ENCODE data around the gene CIAPIN1. TPM values are rescaled to one million over a fixed set of nuclear protein-coding genes. Genes with fewer than 3 reads are reported as not detected.
"Not testable (repeated sequence)": the region's sequence is repeated elsewhere in the genome, so short reads cannot be mapped to it uniquely, and the experiment has no call there.

CIAPIN1 gene
- total RNA-seq, 1 experiment from 2014 or later = 82.8 TPM

GRCh38 chr16:57444711-57445110 lies 2.5 kb downstream of the CIAPIN1 start:
- H2BK12ac ChIP-seq (ENCODE audit: insufficient read length, low read depth, low read length) = no peak overlapping the region
- TF ChIP-seq CTCF (conservative IDR thresholded peaks at IDR 0.05) = no peak
- no peak for DNase-seq
- H3T11ph ChIP-seq (ENCODE audit: low read length) = no peak overlapping the region
- Mint-ChIP-seq H3K9me3 (peaks cover 12 to 16% of the 10 kb centered on the region in 2 experiments; a peak in 4 of 5 replicates), H3K4me3 (no peak overlapping the region), H3K4me1 (peaks cover 7 to 15% of the 10 kb centered on the region in 2 experiments), H3K27me3 (ENCODE audit: low read depth) (no peaks in the 10 kb centered on the region), H3K36me3 (ENCODE audit: insufficient read depth in 1 of 3, low read depth in 3 of 3) (peaks cover 20 to 26% (median 26%) of the 10 kb centered on the region in 3 experiments), H3K27ac (no peak overlapping the region)
- no peak overlapping the region for H3K4ac ChIP-seq (ENCODE audit: low read depth, low read length)
- H2BK15ac ChIP-seq (ENCODE audit: low read depth, low read length) = no peak overlapping the region
- peaks cover 10% of the 10 kb centered on the region for H3K23me2 ChIP-seq (ENCODE audit: insufficient read length, low read depth, low read length, poor library complexity, severe bottlenecking)
- no peaks in the 10 kb centered on the region for H4K20me1 ChIP-seq (ENCODE audit: control insufficient read depth, insufficient read depth, insufficient read length)
- no peak overlapping the region for H3K18ac ChIP-seq (ENCODE audit: insufficient read length, low read depth, low read length)
- no CpG with 5 or more reads among the region's 3 CpGs for WGBS (ENCODE audit: extremely low coverage, insufficient read length, low lambda C conversion rate)
- no peak overlapping the region for H4K8ac ChIP-seq (replicated peaks; ENCODE audit: insufficient read length, low read depth, low read length)
- H3K27me3 ChIP-seq (ENCODE audit: insufficient read depth, low read length) = no peaks in the 10 kb centered on the region
- H2AFZ ChIP-seq (ENCODE audit: low read length) = no peak overlapping the region
- no peak overlapping the region for H3K9ac ChIP-seq (ENCODE audit: extremely low read depth, insufficient read length, low read length)
- no peak overlapping the region for H2BK5ac ChIP-seq (ENCODE audit: insufficient read length, low read length)
- no peak overlapping the region for H4K5ac ChIP-seq (ENCODE audit: insufficient read length, low read depth, low read length)
- no peaks in the 10 kb centered on the region for H3K9me3 ChIP-seq (ENCODE audit: control insufficient read depth, low read depth, low read length)
- peaks cover 5% of the 10 kb centered on the region for H3K79me1 ChIP-seq (ENCODE audit: insufficient read depth, low read depth, low read length, poor library complexity, severe bottlenecking)
- peaks cover 2% of the 10 kb centered on the region; the same call in 1 of the 2 replicates for H3K79me2 ChIP-seq (ENCODE audit: insufficient read depth, low read length)
- H3K27ac ChIP-seq (ENCODE audit: insufficient read length, low read depth, low read length) = no peak overlapping the region
- no peak overlapping the region for H2AK5ac ChIP-seq (ENCODE audit: insufficient read length, low read length)
- no peak overlapping the region for H3K14ac ChIP-seq (ENCODE audit: insufficient read depth, low read length)
- H3K23ac ChIP-seq (ENCODE audit: insufficient read length, low read depth, low read length) = no peak overlapping the region
- H2BK20ac ChIP-seq (ENCODE audit: low read depth, low read length, poor library complexity, severe bottlenecking) = no peak overlapping the region
- H3K56ac ChIP-seq (ENCODE audit: insufficient read length, low read depth, low read length) = no peak overlapping the region
- no peak overlapping the region for H2BK120ac ChIP-seq (ENCODE audit: low read depth, low read length, poor library complexity, severe bottlenecking)
- no peaks in the 10 kb centered on the region for H3K4me1 ChIP-seq (ENCODE audit: insufficient read depth, low read length)
- no peak overlapping the region for H4K91ac ChIP-seq (ENCODE audit: insufficient read length, low read depth, low read length)
- H3K4me2 ChIP-seq (ENCODE audit: insufficient read depth, insufficient read length, low read length) = no peak overlapping the region

GRCh38 chr16:57440551-57440950 lies 6.6 kb downstream of the CIAPIN1 start:
- not testable (repeated sequence) for H3K4me2 ChIP-seq (ENCODE audit: insufficient read depth, insufficient read length, low read length); H2AFZ ChIP-seq (ENCODE audit: low read length); H2BK120ac ChIP-seq (ENCODE audit: low read depth, low read length, poor library complexity, severe bottlenecking); H3K9ac ChIP-seq (ENCODE audit: extremely low read depth, insufficient read length, low read length); DNase-seq; H3K23ac ChIP-seq (ENCODE audit: insufficient read length, low read depth, low read length); H3K27ac Mint-ChIP-seq; H2BK5ac ChIP-seq (ENCODE audit: insufficient read length, low read length); H3T11ph ChIP-seq (ENCODE audit: low read length); H4K91ac ChIP-seq (ENCODE audit: insufficient read length, low read depth, low read length); H2AK5ac ChIP-seq (ENCODE audit: insufficient read length, low read length); H3K79me1 ChIP-seq (ENCODE audit: insufficient read depth, low read depth, low read length, poor library complexity, severe bottlenecking); H3K23me2 ChIP-seq (ENCODE audit: insufficient read length, low read depth, low read length, poor library complexity, severe bottlenecking); H2BK12ac ChIP-seq (ENCODE audit: insufficient read length, low read depth, low read length); H2BK15ac ChIP-seq (ENCODE audit: low read depth, low read length); H3K4me3 Mint-ChIP-seq; H3K14ac ChIP-seq (ENCODE audit: insufficient read depth, low read length); H3K9me3 ChIP-seq (ENCODE audit: control insufficient read depth, low read depth, low read length); H3K4ac ChIP-seq (ENCODE audit: low read depth, low read length); H3K4me1 ChIP-seq (ENCODE audit: insufficient read depth, low read length); H3K18ac ChIP-seq (ENCODE audit: insufficient read length, low read depth, low read length); H3K27me3 Mint-ChIP-seq (ENCODE audit: low read depth); H3K56ac ChIP-seq (ENCODE audit: insufficient read length, low read depth, low read length); H2BK20ac ChIP-seq (ENCODE audit: low read depth, low read length, poor library complexity, severe bottlenecking); H4K5ac ChIP-seq (ENCODE audit: insufficient read length, low read depth, low read length); H4K8ac ChIP-seq (replicated peaks; ENCODE audit: insufficient read length, low read depth, low read length); H3K4me1 Mint-ChIP-seq; H3K79me2 ChIP-seq (ENCODE audit: insufficient read depth, low read length); H4K20me1 ChIP-seq (ENCODE audit: control insufficient read depth, insufficient read depth, insufficient read length); H3K27ac ChIP-seq (ENCODE audit: insufficient read length, low read depth, low read length); H3K27me3 ChIP-seq (ENCODE audit: insufficient read depth, low read length)
- no CpG with 5 or more reads among the region's 8 CpGs for WGBS (ENCODE audit: extremely low coverage, insufficient read length, low lambda C conversion rate)
- Mint-ChIP-seq H3K9me3 (peaks cover 12 to 18% of the 10 kb centered on the region in 2 experiments; a peak in 4 of 5 replicates), H3K36me3 (ENCODE audit: insufficient read depth in 1 of 3, low read depth in 3 of 3) (peaks cover 39 to 58% (median 46%) of the 10 kb centered on the region in 3 experiments)

All from H9 (cell line).